HG03280 (cell line): ENCODE data around the gene ARID5B.
"Not testable (repeated sequence)": the region's sequence is repeated elsewhere in the genome, so short reads cannot be mapped to it uniquely, and the experiment has no call there.

Experiments
- ATAC-seq: cut with Tn5 transposase; IDR thresholded peaks from one replicate; pipeline ENCODE4 v1.9.1; 2021; ENCODE audit warnings: mild to moderate bottlenecking, moderate library complexity; ENCODE audit not compliant: unreplicated experiment

The ARID5B gene

GRCh38 chr10:61900829-61901792 lies at the start of gene ARID5B:
TSS of gene ARID5B (plus strand) at chr10:61901699. CDS start at chr10:61901710, 11 bp downstream.
- no peak for ATAC-seq

- ATAC-seq, result no peak
Observed at GRCh38 chr10:61852261-61852660, 49.2 kb upstream of the ARID5B start.

DNA sequence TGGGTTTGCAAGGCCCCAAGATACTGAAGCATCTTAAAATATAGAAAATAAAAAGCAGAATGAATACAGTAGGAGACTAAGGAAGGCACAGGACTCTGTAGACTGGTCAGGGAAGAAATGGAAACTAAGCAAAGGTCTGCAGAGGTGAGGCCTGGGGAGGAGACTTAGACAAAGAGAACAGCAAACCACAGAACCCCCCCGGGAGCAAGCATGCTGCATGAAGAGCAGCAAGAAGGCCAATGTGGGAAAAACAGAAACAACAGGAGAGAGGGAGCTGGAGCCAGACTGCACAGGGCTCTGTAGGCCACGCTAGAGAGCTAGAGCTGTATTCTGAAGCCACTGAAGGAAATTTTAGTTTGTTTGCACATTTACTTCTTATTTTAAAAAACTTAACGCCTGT lies 45.7 kb upstream of the ARID5B start:
- no peak for ATAC-seq

- no peak for ATAC-seq
Observed at GRCh38 chr10:61857746-61858145, 43.8 kb upstream of the ARID5B start.

DNA sequence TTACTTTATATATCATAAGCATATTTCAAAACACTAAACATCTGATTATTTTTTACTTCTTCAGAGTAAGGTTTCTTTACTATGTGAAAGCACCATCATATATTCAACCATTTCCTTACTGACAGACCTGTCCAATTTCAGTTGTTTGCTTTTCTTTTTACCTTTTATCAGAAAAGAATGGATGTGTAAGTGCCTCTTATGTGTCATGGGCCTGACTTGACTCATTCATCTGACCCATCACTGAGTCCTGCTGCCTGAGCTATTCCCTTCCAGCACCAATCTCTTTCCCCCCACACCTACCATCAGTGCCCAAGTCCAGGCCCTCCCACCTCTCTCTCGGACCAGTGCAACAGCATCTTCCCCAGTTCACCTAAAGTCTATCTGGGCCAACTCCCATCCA lies 41.7 kb upstream of the ARID5B start:
- ATAC-seq, result no peak

DNA sequence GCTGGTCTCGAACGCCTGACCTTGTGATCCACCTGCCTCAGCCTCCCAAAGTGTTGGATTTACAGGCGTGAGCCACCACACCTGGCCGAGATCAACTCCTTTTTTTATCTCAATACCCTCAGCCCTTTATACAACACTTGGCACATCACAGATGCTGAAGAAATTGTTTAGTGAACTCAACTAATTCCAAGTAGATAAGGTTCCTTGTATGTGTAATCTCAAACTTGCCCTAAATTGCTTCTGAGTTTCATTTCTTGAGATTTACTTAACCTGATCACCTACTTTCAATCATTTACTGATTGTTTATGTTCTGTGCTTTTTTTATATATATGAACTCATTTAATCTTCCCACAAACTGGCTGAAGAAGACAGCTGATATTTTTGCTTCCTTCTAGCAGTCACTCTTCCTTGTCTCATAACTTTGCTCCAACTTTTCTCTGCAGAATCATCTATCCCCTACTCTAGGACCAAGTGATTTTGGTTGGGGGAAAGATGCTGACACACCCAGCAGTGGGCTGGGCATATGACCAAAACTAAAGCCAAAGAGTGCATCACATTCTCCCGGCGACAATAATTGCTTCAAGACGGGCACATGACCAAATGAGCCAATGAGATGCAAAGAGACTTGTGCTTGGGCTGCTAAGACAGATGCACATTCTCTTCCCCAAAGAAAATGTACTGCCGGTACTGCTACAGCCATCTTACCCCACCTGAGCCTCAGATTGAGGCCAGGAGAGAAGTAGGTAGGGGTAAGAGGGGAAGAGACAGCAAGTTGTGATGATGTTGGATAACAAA lies 40.3 kb upstream of the ARID5B start:
- no peak for ATAC-seq

DNA sequence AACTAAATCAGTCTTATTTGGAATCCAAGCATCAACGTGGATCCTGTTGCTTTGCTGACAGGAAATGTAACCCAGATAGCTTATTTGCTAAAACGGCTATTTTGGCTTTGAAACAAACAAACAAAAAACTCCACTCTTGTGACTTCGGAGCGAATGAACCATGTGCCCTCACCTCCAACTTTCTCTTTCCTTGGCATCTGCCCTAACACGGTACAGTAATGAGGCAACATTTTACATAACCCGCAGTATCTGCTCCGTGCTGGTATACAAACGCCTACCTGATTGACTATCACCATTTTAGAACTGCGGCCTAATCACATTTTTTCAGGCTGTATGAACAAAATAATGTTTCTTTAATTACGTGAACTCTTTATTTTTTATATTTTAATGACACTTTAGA lies 37.5 kb upstream of the ARID5B start:
- ATAC-seq, result no peak

- no peak for ATAC-seq
Observed at GRCh38 chr10:61866700-61867368, 34.7 kb upstream of the ARID5B start.

DNA sequence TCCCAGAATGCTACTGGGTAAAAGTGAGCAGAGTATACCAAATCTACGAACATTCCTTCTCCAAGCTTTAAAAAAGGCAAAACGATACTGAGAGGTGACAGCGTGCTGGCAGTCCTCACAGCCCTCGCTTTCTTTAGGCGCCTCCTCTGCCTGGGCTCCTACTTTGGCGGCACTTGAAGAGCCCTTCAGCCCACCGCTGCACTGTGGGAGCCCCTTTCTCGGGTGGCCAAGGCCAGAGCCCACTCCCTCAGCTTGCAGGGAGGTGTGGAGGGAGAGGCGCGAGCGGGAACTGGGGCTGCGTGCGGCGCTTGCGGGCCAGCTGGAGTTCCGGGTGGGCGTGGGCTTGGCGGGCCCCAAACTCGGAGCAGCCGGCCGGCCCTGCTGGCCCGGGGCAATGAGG lies 34.1 kb upstream of the ARID5B start:
- not testable (repeated sequence) for ATAC-seq

DNA sequence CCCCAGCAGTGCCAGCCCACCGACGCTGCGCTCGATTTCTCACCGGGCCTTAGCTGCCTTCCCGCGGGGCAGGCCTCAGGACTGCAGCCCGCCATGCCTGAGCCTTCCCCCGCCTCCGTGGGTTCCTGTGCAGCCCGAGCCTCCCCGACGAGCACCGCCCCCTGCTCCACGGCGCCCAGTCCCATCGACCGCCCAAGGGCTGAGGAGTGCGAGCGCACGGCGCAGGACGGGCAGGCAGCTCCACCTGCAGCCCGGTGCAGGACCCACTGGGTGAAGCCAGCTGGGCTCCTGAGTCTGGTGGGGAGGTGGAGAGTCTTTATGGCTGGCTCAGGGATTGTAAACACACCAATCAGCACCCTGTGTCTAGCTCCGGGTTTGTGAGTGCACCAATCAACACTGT lies 33.7 kb upstream of the ARID5B start:
- not testable (repeated sequence) for ATAC-seq

DNA sequence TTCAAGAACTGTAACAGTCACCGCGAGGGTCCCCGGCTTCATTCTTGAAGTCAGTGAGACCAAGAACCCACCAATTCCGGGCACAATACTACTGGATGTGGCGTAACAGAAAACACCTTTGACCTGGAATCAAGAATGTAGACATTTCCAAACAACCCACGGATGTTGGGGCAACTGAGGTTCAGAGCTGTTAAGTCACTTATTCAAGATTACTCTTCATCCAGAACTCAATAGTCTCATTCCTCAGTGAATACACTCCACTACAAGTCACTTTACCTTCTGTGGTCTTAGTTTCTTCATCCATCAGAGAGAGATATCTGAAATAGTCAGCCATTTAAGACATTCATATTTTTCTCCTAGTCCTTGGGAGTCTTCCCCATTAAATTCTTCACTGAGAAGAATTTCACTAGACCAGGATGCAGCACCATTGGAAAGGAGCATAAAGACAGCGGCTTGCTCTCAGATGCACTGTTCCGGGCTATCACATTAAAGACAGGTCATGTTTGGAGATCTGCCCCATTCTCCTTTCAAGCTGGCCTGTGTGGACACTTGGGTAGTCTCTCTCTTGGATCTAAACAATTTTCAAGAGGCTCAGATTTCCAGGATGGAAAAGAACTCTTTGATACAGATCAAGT lies 32.3 kb upstream of the ARID5B start:
- ATAC-seq, result no peak

DNA sequence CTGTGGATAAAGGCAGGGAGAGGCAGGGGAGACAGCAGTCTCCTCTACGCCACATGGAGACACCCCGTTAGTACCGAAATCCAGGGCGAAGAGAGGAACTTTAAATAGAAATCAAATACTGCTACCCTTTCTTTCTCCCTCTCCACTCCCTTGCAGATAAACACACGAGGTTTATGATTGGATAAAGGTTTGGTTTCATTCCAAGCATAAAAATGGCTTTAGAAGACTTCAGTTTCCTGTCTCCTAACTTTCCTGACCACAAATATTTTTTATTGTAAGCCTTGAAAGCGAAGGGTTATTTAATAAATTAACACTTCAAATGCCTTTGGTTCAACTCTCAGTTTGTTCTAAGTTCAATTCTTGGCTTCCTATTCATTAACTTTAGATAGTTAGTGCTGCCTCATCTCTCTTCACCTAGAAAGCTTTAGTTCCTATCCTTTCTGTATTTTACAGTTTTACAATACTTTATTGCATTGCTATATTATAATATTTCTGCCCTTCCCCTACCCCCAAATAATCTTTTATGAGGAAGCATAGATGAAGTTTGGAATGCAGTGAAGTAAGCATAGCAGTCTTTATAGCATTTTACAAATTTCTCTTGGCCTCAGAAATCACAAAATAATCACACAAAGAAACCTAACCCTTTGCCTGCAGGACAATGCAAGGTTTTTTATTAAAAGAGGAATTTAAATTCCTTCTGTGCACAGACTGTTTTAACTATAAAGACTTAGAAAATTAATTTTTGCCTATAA lies 31.5 kb upstream of the ARID5B start:
- ATAC-seq, result no peak

DNA sequence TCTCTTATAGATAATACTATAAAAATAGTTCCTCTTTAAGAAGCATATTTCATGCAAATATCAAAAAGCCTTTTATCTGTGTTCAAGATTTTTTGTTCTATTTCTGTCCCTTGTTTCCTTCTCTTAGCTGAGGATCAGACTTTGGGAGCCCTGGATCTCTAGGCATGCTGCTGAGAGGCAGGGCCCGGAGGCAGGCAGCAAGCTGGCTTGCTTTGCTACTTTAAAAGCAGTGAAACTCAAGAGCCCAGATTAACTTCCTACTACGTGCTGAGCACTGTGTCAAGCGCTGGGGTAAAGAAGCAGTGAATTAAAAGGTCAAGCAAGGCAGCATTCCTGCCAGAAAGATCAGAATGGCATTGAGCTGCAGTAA lies 31.0 kb upstream of the ARID5B start:
- ATAC-seq, result no peak

GRCh38 chr10:61871487-61871886 lies 30.0 kb upstream of the ARID5B start:
- no peak for ATAC-seq

DNA sequence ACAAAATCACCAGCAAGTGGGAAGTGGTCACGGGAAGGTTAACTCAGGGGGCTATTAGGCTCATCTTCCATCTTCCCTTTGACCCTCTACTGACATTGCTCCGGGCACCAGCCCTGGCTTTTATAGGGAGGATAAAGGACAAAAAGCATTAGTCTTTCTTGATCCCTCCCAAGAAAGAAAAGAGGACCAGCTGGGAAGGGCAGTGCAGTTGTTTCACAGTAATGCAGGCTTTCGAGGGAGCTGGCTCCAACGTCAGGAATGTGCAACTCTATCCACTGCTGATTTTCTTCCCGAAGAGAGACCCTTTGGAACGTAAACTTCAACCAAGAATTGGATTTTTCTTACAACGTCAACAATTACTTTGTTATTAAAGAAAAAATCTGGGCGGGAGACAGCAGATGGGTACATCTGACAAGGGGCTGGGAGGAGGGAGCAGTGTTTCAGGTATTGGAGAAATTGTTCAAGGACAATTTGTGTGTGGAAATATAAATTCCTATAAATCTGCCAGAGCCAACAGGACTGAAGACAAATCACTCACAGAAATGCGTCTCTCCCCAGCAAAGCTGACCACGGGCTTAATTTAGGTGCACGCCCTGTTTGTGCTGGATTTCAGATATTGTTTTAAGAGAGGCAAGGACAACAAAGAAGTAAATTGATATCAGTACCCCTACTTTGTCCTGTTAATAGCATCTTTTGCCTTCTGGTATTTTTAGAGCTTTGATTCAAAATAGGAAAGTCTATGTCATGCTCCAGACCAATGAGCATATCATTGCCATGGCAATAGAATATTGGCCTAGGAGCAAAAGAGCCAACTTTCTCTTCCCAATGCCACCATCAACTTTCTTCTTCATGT lies 23.4 kb upstream of the ARID5B start:
- ATAC-seq, result no peak

DNA sequence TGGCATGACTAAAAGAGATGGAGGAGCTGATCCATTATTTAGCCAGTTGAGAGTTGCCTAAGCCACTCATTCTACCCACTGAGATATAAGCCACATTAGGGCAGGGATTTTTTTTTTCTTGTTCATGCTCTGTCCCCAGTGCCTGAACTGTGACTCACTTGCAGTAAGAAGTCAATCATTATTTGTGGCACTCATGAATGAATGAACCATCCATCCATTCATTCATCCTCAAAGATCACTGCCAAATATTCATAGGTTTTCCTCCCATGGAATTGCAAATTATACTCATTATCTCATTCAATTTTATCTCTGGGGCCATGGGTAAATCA lies 22.8 kb upstream of the ARID5B start:
- ATAC-seq, result no peak

DNA sequence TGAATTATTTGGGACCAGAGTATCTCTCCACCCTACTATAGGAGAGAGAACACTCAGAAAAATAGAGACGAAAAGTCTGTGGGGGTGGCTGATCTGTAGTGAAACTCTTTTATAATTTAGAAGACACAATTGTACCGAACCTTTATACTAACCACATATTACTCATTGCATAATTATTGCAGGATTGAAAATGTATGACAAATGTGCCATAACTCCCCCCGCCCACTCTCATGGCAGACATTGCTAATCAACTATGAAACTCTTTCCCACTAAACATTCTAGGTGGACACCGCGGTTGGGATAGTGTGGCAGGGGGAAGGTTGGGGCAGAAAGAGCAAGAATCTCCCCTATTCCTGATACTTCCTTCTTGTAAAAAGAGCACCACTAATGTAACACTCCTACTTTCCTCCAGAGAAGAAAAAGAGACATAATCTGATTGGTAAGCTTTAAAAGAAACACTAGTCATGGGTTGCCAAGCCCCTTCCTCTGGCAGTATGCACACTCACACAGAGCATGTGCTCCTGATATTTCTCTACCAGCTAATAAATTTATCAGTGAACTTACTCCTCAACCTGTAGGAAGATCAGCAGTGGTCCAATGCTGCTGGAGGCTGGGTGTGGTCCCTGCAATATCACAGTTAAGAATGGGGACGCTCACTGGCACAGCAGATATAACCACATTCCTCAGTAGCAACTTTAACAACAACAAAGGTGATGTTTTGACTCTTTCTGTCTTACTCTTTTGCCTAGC lies 18.7 kb upstream of the ARID5B start:
- ATAC-seq, result no peak

DNA sequence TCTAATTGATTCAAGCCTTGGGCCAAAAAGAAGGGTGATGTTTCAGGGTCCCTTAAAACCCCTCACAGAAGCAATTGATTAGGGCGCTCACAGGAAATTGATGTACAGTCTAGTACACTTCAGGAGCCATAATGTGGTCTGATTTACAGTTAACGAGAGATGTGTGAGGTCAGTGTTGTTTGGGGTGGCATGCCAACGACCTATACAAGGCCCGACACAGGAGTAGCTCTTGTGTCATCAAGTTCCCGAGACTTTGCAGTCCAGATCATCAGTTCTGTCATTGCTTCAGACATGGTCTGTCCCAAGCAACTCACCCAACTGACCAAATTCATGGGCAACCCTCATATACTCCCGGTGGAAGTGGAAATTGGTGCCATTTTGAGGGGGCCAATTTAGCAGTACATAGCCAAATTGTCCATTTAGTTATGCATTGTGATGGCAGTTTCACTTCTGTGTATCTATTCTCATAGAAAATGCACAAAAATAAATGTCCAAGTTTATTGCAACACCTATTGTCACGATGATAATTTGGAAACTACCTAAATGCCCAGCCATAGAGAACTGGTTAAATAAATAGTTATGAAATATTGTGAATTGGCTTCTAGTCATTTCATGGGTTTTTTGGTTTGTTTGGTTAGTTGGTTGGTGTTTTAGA lies 18.0 kb upstream of the ARID5B start:
- ATAC-seq, result no peak
